Jurkat, Clone E6-1 (cell line): ENCODE measurements around the gene ETV6.

ENCODE experiments used
- DNase-seq: peaks from one replicate; pipeline ENCODE4 v3.0.0-alpha.2; 2011; ENCODE audit warnings: low read depth, low spot score
- H3K4me3 ChIP-seq: 2 replicates; pipeline ENCODE4 v1.5.1; 2011; ENCODE audit warnings: mild to moderate bottlenecking, low read length, control low read depth, moderate library complexity

ETV6 gene

GRCh38 chr12:11855983-11856374, 206.5 kb downstream of the ETV6 start:
- H3K4me3 ChIP-seq: peak overlapping the region; percentile 20
- no peak for DNase-seq

GRCh38 chr12:11856971-11857370, 207.5 kb downstream of the ETV6 start:
- no peak for DNase-seq
- no peak overlapping the region for H3K4me3 ChIP-seq

GRCh38 chr12:11859705-11860425, 210.4 kb downstream of the ETV6 start:
- DNase-seq: no peak
- no peak overlapping the region for H3K4me3 ChIP-seq

GRCh38 chr12:11861155-11861863, 211.8 kb downstream of the ETV6 start:
- no peak for DNase-seq
- H3K4me3 ChIP-seq: no peak overlapping the region

GRCh38 chr12:11861864-11862600, 212.6 kb downstream of the ETV6 start:
- DNase-seq: no peak
- H3K4me3 ChIP-seq: no peak overlapping the region

- DNase-seq: no peak
- no peak overlapping the region for H3K4me3 ChIP-seq
Observed at GRCh38 chr12:11862798-11863197, 213.3 kb downstream of the ETV6 start.

GRCh38 chr12:11863478-11863906, 214.0 kb downstream of the ETV6 start:
- no peak overlapping the region for H3K4me3 ChIP-seq
- DNase-seq: no peak

GRCh38 chr12:11863988-11864387, 214.5 kb downstream of the ETV6 start:
- no peak overlapping the region for H3K4me3 ChIP-seq
- no peak for DNase-seq

GRCh38 chr12:11865824-11866223, 216.3 kb downstream of the ETV6 start:
- no peak for DNase-seq

GRCh38 chr12:11868027-11868426, 218.6 kb downstream of the ETV6 start:
- H3K4me3 ChIP-seq: no peak overlapping the region
- no peak for DNase-seq

More at GRCh38 chr12:11865824-11866223, 216.3 kb downstream of the ETV6 start:
- no peak overlapping the region for H3K4me3 ChIP-seq

GRCh38 chr12:11869406-11869805, 219.9 kb downstream of the ETV6 start:
- no peak for DNase-seq
- no peak overlapping the region for H3K4me3 ChIP-seq

- no peak for DNase-seq
- no peak overlapping the region for H3K4me3 ChIP-seq
Observed at GRCh38 chr12:11870041-11870451, 220.6 kb downstream of the ETV6 start.

- no peak overlapping the region for H3K4me3 ChIP-seq
- no peak for DNase-seq
Observed at GRCh38 chr12:11872055-11872454, 222.6 kb downstream of the ETV6 start.

- H3K4me3 ChIP-seq: no peak overlapping the region
- no peak for DNase-seq
Observed at GRCh38 chr12:11875414-11875935, 226.0 kb downstream of the ETV6 start.

GRCh38 chr12:11876307-11876706, 226.8 kb downstream of the ETV6 start:
- H3K4me3 ChIP-seq: peak overlapping the region; percentile 25
- DNase-seq: peak; percentile 85

GRCh38 chr12:11877102-11877826, 227.8 kb downstream of the ETV6 start:
- DNase-seq: peak; percentile 76
- peak overlapping the region; percentile 25 for H3K4me3 ChIP-seq

- DNase-seq: no peak
Observed at GRCh38 chr12:11877869-11878780, 228.7 kb downstream of the ETV6 start.

GRCh38 chr12:11879306-11879705, 229.8 kb downstream of the ETV6 start:
- no peak for DNase-seq
- no peak overlapping the region for H3K4me3 ChIP-seq

More at GRCh38 chr12:11877869-11878780, 228.7 kb downstream of the ETV6 start:
- H3K4me3 ChIP-seq: no peak overlapping the region
